GM19099 (cell line): ENCODE measurements around the gene PGLYRP3.
A peak's percentile ranks its signal among the peaks of the same experiment; 100 is the strongest.

Experiments used
- POLR2A ChIP-seq: IDR thresholded peaks from 3 replicates; pipeline ENCODE4 v1.6.1; 2011; ENCODE audit warnings: low read depth; ENCODE audit not compliant: insufficient read length; ENCODE audit errors: extremely low read depth

Gene PGLYRP3

DNA sequence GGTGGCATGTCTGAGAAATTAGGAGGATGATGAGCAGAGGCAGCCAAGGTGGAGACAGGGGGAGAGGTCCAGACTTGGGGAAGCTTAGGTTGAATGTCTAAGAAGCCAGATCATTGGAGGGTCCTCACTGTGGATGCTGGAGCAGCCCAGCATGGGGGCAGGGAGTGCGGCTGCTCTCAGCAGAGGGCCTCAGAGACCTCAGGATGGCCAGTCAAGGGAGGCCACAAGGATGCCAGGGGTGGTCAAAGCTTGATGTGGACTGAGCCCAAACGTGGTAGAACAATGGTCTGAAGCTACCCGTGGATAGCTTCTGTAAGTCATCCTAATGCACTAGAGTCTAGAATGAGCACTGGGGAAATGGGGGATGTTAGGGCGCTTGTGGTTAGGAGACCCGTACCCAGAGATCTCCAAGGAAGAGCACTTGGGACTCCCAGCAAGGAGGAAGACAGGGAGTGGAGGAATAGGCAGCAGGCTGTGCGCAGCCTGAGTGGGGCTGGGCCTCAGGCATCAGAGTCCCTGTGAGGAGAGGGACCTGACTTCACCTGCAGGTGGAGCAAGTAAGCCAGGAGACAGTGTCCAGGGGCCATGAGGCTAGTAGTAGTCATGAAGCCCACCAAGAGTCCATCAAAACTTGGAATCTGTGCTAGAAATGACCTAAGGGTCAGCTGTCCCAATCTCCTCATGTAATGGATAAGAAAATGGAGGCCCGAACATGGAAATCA, 40.6 kb upstream of the PGLYRP3 start:
- no peak for TF ChIP-seq POLR2A

GRCh38 chr1:153352523-153352922, 39.8 kb upstream of the PGLYRP3 start:
- no peak for TF ChIP-seq POLR2A

- TF ChIP-seq POLR2A: no peak
Observed at GRCh38 chr1:153350321-153350957, 37.7 kb upstream of the PGLYRP3 start.

GRCh38 chr1:153349363-153350320, 36.9 kb upstream of the PGLYRP3 start:
- TF ChIP-seq POLR2A: no peak

DNA sequence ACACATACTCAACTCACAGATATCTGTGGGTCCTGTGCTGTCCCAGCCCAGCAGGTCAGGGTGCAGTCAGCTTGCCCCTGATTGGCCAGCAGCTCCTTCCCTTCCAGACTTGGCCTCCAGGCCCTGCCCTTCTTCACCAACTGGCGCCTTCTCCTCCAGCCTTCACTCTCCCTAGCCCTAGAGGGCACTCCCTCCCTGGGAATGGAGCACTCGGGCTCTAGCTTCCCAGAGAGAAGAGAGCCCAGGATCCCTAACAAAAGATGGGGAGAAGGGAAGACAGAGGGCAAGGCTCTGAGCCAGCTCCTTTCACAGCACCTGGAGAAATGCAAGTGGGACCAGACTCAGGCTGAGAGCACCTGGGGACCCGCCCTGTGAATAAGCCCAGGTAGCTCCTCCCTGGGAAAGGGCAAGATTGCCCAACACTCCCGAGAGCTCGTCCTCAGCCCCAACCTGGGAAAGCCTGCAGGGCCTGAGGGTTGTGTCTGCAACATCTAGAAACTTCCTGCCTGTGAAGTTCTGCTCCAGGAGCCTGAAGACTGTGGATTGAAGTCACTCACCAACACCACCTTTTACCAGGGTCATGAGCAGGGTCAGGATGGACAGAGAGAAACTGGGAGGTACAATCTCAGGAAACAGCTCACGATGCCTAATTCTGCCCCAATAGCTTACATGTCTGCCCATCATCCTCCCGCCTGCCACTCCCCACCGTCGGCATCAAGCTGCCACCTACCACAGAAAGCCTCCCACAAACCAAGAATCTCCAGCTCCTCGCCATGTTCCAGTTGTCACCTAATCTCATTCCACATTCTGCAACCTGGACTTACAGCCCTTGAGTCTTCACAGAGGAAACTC, 36.0 kb upstream of the PGLYRP3 start, which contains the start of gene PGLYRP4:
Gene PGLYRP4, minus strand, starts transcription at position 331 of the 852 bp plus-strand sequence. CDS start 909 bp downstream, outside the sequence.
- no peak for TF ChIP-seq POLR2A

DNA sequence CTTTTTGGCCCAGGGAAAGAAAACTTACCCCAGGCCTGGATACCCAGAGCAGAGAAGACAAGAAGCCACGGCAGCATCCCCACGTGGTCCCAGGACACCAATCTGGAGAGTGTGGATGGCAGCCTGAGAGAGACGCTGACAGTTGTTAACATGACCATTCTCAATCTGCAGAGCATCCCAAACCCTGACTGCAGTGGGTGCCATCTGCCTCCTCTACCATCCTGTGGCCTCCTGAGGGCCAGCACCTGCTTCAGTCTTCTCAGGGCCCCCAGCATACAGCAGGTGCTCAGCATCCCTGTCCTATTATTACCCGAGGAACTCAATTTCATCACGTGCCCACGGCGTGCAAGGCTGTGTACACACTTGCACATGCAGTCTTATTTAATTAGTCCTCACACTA, 35.1 kb upstream of the PGLYRP3 start:
- no peak for TF ChIP-seq POLR2A

GRCh38 chr1:153346077-153346723, 33.4 kb upstream of the PGLYRP3 start:
- TF ChIP-seq POLR2A: no peak

- TF ChIP-seq POLR2A: no peak
Observed at GRCh38 chr1:153345187-153346076, 32.7 kb upstream of the PGLYRP3 start.

DNA sequence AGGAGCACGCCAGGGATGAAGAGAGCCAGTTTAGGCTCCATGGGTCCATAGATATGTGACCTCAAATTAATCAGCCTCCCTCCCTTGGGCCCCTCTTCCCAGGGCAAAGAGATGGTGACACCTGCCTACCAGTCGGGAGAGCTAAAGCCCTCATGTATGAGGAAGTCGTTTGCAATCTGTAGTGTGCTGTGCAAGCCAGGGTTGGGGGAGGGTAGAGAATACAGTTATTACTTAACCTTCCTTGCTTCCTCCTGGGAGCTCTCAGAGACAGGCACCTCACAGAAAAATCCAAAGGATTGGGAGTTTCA, 31.9 kb upstream of the PGLYRP3 start:
- no peak for TF ChIP-seq POLR2A

- peak; percentile 50 for TF ChIP-seq POLR2A
Observed at GRCh38 chr1:153343811-153344717, 31.3 kb upstream of the PGLYRP3 start.

- TF ChIP-seq POLR2A: no peak
Observed at GRCh38 chr1:153343040-153343681, 30.4 kb upstream of the PGLYRP3 start.

- no peak for TF ChIP-seq POLR2A
Observed at GRCh38 chr1:153342178-153342577, 29.4 kb upstream of the PGLYRP3 start.
